HG02840 (cell line): ENCODE data around the gene BEND5.

Source experiments
- ATAC-seq: cut with Tn5 transposase; IDR thresholded peaks from one replicate; pipeline ENCODE4 v1.9.1; 2021; ENCODE audit warnings: mild to moderate bottlenecking, moderate library complexity, moderate number of reproducible peaks; ENCODE audit not compliant: unreplicated experiment, low FRiP score

BEND5 gene

DNA sequence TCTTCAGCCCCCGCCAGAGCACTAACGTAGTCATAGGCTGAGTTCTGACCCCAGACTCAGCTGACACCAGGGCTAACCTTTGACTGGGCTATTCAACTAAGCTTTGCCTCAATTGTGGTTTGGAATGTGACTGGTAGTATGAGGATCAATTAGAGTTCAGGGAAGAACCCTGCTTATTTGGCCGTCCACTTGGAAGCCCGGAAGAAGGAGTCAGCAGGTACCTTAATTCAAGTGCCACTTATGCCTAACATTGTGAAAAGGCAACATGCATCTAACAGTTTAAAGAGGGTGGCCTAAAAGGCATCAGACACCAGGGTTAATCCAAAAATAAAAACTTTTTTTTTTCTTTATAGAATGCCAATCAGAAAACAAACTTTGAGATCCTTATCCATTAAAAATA lies 92.3 kb downstream of the BEND5 start:
- ATAC-seq = no peak

DNA sequence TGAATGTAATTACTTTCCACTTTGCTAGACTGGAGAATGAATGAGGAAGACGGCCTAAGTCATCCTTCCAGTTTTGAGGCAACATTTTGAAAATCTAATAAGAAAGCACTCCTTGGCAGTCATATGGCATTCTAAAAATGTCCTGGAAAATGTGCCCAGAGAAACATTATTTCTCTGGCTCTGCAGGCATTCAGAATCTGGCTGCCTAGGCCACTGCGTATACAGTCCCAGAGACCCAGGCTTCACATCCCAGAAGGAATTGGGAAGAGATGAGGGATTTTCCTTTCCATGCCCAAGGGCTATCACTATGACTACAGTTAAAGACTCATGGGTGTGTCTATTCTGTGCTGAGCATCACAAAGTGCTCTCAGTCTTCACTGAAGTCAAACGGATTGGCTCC lies 92.9 kb downstream of the BEND5 start:
- ATAC-seq = no peak

DNA sequence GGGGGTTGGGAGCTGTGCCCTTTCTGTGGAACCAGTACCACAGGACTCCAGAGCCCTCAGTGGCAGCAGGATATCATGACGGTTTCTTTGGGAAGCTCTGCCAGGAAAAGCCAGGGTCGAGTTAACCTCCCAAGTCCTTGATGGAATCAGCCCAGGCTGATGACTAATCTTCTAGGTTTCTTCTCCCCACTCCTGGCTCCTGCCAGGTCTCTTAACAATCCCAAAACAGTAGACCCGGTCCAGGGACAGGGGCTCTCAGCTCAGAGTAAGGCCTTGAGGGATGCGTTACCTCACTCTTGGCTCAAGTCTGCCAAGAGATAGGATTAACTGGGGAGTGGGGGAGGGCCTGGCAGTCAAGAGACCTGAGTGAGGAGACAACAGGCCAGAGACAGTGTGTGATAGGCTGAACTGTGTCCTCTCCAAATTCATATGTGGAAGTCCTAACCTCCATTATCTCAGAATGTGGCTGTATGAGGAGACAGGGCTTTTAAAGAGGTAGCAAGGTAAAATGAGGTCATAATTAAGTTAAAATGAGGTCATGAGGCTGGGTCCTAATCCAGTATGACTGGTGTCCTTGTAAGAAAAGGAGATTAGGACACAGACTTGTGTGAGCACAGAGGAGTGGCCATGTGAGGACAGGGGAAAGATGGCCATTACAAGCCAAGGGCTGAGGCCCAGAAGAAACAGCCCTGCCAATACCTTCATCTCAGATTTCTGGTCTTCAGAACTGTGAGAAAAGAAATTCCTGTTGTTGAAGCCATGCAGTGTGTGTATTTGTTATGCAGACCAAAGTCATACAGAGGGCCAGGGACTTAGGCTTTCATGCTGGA lies 95.0 kb downstream of the BEND5 start:
- no peak for ATAC-seq

DNA sequence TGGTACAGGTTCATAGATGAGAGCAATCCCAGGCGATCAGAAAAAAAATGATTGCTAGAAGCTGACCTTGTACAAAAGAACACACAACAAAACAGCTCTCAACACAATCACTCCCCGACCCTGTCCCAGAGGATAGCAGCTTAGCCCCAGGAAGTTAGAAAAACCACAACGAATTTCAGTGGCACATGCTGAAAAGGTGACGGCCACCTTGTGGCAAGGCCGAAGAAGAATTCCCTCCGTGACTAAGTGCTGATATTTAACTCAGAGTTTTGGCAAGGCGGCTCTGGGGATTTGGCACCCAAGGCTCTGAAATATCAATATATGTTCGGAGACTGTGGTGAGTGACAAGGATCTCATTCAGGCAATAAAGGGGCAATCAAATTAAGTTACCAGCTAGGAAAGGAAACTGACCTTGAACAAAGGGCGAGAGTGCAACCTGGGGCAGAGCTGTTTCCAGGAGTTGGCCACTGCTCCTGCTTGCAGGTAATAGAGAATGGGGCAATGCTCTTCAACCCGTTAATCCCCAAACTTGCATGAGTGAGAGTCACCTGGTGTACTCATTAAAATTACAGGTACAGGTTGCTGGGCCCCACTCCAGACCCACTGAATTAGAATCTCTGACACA lies 96.2 kb downstream of the BEND5 start:
- no peak for ATAC-seq

DNA sequence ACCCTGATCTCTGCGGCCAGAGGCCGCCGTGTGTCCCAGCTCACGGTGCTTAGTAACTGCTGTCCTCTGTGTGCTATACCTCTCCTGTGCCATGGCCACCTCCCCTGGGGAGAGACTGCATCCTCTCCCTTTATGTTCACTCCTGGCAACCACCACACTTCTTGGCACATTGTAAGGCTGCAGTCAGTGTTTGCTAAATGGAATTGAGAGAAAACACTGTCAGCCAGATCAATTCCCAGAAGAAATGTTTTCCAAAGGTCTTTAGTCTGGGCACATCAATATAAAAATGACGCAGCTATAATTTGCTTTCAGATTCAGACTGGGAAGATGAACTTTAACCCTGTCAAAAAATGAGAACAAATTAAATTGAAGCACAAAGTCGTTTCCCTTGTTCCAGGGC lies 96.8 kb downstream of the BEND5 start:
- ATAC-seq = no peak

DNA sequence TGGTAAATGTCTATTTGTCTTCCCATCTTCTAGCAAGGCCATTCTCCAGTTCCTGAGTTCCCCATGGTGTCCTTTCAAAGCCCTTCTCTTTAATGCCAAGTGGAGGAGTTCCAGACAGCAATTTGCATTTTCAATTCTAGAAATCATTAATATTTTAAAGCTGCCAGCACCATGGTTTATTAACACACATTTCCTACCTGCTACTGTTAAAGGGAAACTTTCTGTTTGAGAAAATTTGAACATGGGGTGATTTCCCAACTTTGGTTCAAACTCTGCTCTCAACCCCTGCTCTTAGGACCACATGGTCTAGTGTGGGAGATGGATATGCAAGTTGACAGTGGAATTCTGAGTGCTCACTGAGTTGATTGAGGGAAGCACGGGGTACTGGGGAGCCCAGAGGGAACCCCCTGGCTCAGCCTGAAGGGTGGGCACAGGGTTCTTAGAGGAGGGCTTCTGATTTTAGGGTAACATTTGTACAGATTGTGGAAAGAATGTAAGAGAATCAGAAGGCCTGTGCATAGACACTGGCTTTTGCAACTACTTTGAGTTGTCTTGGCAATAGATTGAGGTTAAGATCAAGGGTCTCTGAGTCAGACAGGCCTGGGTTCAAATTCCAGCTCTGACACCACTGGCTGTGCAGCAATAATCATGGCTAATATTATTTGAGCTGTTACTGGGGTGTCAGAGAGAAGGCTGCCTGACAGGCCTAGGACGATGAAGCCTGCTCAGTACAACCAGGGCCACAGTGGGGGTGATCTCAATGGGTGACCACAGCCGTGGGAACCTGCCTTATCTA lies 97.8 kb downstream of the BEND5 start:
- peak; percentile 43 for ATAC-seq
